Epidermal melanocyte (primary cell): ENCODE results near the gene XPO5.
"Not testable (repeated sequence)": the region's sequence is repeated elsewhere in the genome, so short reads cannot be mapped to it uniquely, and the experiment has no call there.

Experiments
- DNase-seq: peaks from one replicate; pipeline ENCODE4 v3.0.0; 2011; ENCODE audit warnings: low spot score; ENCODE audit not compliant: insufficient read length

Gene XPO5

GRCh38 chr6:43584892-43585570, 9.2 kb upstream of the XPO5 start:
- DNase-seq, result no peak

- DNase-seq, result no peak
These were observed 7.1 kb upstream of the XPO5 start for GRCh38 chr6:43582911-43583310.

GRCh38 chr6:43579171-43579570, 3.3 kb upstream of the XPO5 start:
- no peak for DNase-seq

GRCh38 chr6:43578748-43579147, 2.9 kb upstream of the XPO5 start:
- DNase-seq, result no peak

GRCh38 chr6:43575105-43575771, 600 bp downstream of the XPO5 start:
- no peak for DNase-seq

GRCh38 chr6:43572015-43572414, 3.8 kb downstream of the XPO5 start:
- no peak for DNase-seq

- no peak for DNase-seq
These were observed 4.9 kb downstream of the XPO5 start for GRCh38 chr6:43570876-43571441.

- no peak for DNase-seq
These were observed 16.5 kb downstream of the XPO5 start for GRCh38 chr6:43559328-43559727.

GRCh38 chr6:43557620-43558019, 18.2 kb downstream of the XPO5 start:
- not testable (repeated sequence) for DNase-seq

GRCh38 chr6:43547222-43547621, 28.6 kb downstream of the XPO5 start:
- no peak for DNase-seq

GRCh38 chr6:43544461-43544860, 31.4 kb downstream of the XPO5 start:
- DNase-seq, result no peak

GRCh38 chr6:43541774-43542471, 33.9 kb downstream of the XPO5 start:
- no peak for DNase-seq

GRCh38 chr6:43540507-43540906, 35.3 kb downstream of the XPO5 start:
- no peak for DNase-seq

- not testable (repeated sequence) for DNase-seq
These were observed 36.4 kb downstream of the XPO5 start for GRCh38 chr6:43539409-43539808.

- DNase-seq, result not testable (repeated sequence)
These were observed 36.9 kb downstream of the XPO5 start for GRCh38 chr6:43538986-43539385.

GRCh38 chr6:43532201-43532600, 43.6 kb downstream of the XPO5 start:
- DNase-seq, result no peak

- DNase-seq, result no peak
These were observed 51.3 kb downstream of the XPO5 start for GRCh38 chr6:43524483-43524961.

- DNase-seq, result no peak
These were observed 52.6 kb downstream of the XPO5 start for GRCh38 chr6:43523284-43523683.

- DNase-seq, result no peak
These were observed 53.1 kb downstream of the XPO5 start for GRCh38 chr6:43522547-43523261.

GRCh38 chr6:43521836-43522235, 54.0 kb downstream of the XPO5 start:
- DNase-seq, result no peak

GRCh38 chr6:43520097-43520496, 55.7 kb downstream of the XPO5 start:
- no peak for DNase-seq
